ENCODE results near the gene PJA1. TPM values are rescaled to one million over a fixed set of nuclear protein-coding genes. Genes with fewer than 3 reads are reported as not detected.

Gene PJA1
- total and polyA plus RNA-seq, 2 donors (not counting 3 experiments of a cell fraction or from before 2014, with no cell fraction given) = 8.2 to 16.1 TPM

- intact Hi-C loops (cut with micrococcal nuclease) = no loop called here
Measured at GRCh38 chrX:69152417-69152841, 12.8 kb downstream of the PJA1 start.

GRCh38 chrX:69151866-69152284 is 13.4 kb downstream of the PJA1 start:
- Histone ChIP-seq H3K36me3 (ENCODE audit: control insufficient read depth in 2 of 2, extremely low read depth in 1 of 2, insufficient read depth in 2 of 2, low read length in 2 of 2) (no peaks in the 10 kb centered on the region), H3K9me3 (replicated peaks; ENCODE audit: control insufficient read depth, insufficient read depth, low read length) (no peaks in the 10 kb centered on the region), H3K4me2 (ENCODE audit: insufficient read depth, low read length) (no peak overlapping the region), H3K27me3 (ENCODE audit: control insufficient read depth in 2 of 2, insufficient read depth in 2 of 2, low read length in 2 of 2) (no peaks in the 10 kb centered on the region), H3K4me1 (ENCODE audit: control insufficient read depth, extremely low read depth, insufficient read depth, low read length) (no peaks in the 10 kb centered on the region), H2AFZ (ENCODE audit: low read depth, low read length) (no peak overlapping the region), H3K9me1 (replicated peaks; ENCODE audit: control insufficient read depth, extremely low read depth, insufficient read depth, low read length) (no peaks in the 10 kb centered on the region), H4K20me1 (replicated peaks; ENCODE audit: control insufficient read depth, extremely low read depth, insufficient read depth, low read length) (no peaks in the 10 kb centered on the region), H3K79me2 (ENCODE audit: control insufficient read depth, insufficient read depth, low read length) (no peaks in the 10 kb centered on the region), H3K27ac (ENCODE audit: insufficient read depth, low read depth, low read length) (no peak overlapping the region), H3K9ac (replicated peaks; ENCODE audit: extremely low read depth, insufficient read depth, low read length) (no peak overlapping the region), H3K4me3 (replicated peaks in 1 of 3; ENCODE audit: insufficient read depth in 1 of 3, low read depth in 1 of 3, low read length in 3 of 3) (no peak overlapping the region)
- dilution Hi-C loops (cut with MboI; ENCODE audit: extremely low pct_ligation_motif_present, low sequenced_read_pairs) = no loop called here
- DNase-seq (ENCODE audit: low read depth, low spot score) (no peak), FAIRE-seq (no peak)
- no TSS peak for BruUV-seq (replicated peaks)
- TF ChIP-seq GATA2 (IDR thresholded peaks at IDR 0.05; ENCODE audit: insufficient read depth, insufficient read length, low read depth, low read length) (no peak), CTCF (IDR thresholded peaks at IDR 0.05; ENCODE audit: extremely low read depth in 1 of 2, insufficient read depth in 1 of 2, low read depth in 1 of 2, low read length in 2 of 2) (no peak), POLR2AphosphoS5 (IDR thresholded peaks at IDR 0.05; ENCODE audit: insufficient read depth, low read depth, low read length) (no peak), MAX (IDR thresholded peaks at IDR 0.05; ENCODE audit: insufficient read depth, insufficient read length) (no peak), POLR2A (IDR thresholded peaks at IDR 0.05; ENCODE audit: low read depth, low read length) (no peak), EZH2 (IDR thresholded peaks at IDR 0.05; ENCODE audit: borderline replicate concordance, low read depth, low read length, severe bottlenecking) (no peak), MYC (IDR thresholded peaks at IDR 0.05; ENCODE audit: low read depth, low read length) (no peak), FOS (IDR thresholded peaks at IDR 0.05; ENCODE audit: borderline replicate concordance, insufficient read depth, low read length) (no peak), JUN (IDR thresholded peaks at IDR 0.05; ENCODE audit: borderline replicate concordance, insufficient read depth, insufficient read length, low read depth) (no peak)
- ChIA-PET POLR2A (no interaction called here), CTCF (no interaction called here)
- intact Hi-C loops (cut with micrococcal nuclease) = no loop called here

More at GRCh38 chrX:69152417-69152841, 12.8 kb downstream of the PJA1 start:
- H3K79me2 ChIP-seq (ENCODE audit: control insufficient read depth, insufficient read depth, low read length) = no peaks in the 10 kb centered on the region
- no peak for FAIRE-seq
- BruUV-seq (replicated peaks) = no TSS peak
- dilution Hi-C loops (cut with MboI; ENCODE audit: extremely low pct_ligation_motif_present, low sequenced_read_pairs) = no loop called here
- H4K20me1 ChIP-seq (replicated peaks; ENCODE audit: control insufficient read depth, extremely low read depth, insufficient read depth, low read length) = no peaks in the 10 kb centered on the region
- no peaks in the 10 kb centered on the region for H3K4me1 ChIP-seq (ENCODE audit: control insufficient read depth, extremely low read depth, insufficient read depth, low read length)
- H3K4me3 ChIP-seq (replicated peaks in 1 of 3; ENCODE audit: insufficient read depth in 1 of 3, low read depth in 1 of 3, low read length in 3 of 3) = no peak overlapping the region
- H3K27ac ChIP-seq (ENCODE audit: insufficient read depth, low read depth, low read length) = no peak overlapping the region
- H3K4me2 ChIP-seq (ENCODE audit: insufficient read depth, low read length) = no peak overlapping the region
- no peak for DNase-seq (ENCODE audit: low read depth, low spot score)
- no peaks in the 10 kb centered on the region for H3K27me3 ChIP-seq (ENCODE audit: control insufficient read depth in 2 of 2, insufficient read depth in 2 of 2, low read length in 2 of 2)
- ChIA-PET CTCF (no interaction called here), POLR2A (no interaction called here)
- H3K9me3 ChIP-seq (replicated peaks; ENCODE audit: control insufficient read depth, insufficient read depth, low read length) = no peaks in the 10 kb centered on the region
- H2AFZ ChIP-seq (ENCODE audit: low read depth, low read length) = no peak overlapping the region
- TF ChIP-seq JUN (IDR thresholded peaks at IDR 0.05; ENCODE audit: borderline replicate concordance, insufficient read depth, insufficient read length, low read depth) (no peak), EZH2 (IDR thresholded peaks at IDR 0.05; ENCODE audit: borderline replicate concordance, low read depth, low read length, severe bottlenecking) (no peak), GATA2 (IDR thresholded peaks at IDR 0.05; ENCODE audit: insufficient read depth, insufficient read length, low read depth, low read length) (no peak), FOS (IDR thresholded peaks at IDR 0.05; ENCODE audit: borderline replicate concordance, insufficient read depth, low read length) (no peak)
- H3K9me1 ChIP-seq (replicated peaks; ENCODE audit: control insufficient read depth, extremely low read depth, insufficient read depth, low read length) = no peaks in the 10 kb centered on the region
- H3K9ac ChIP-seq (replicated peaks; ENCODE audit: extremely low read depth, insufficient read depth, low read length) = no peak overlapping the region
- no peaks in the 10 kb centered on the region for H3K36me3 ChIP-seq (ENCODE audit: control insufficient read depth in 2 of 2, extremely low read depth in 1 of 2, insufficient read depth in 2 of 2, low read length in 2 of 2)
